Endometrium (tissue), 2 donors: Measurements from ENCODE around the gene YPEL4.
"Not testable (repeated sequence)": the region's sequence is repeated elsewhere in the genome, so short reads cannot be mapped to it uniquely, and the experiment has no call there.

Source experiments
- FAIRE-seq: peaks from 2 replicates; lab custom pipeline; 2012; peaks lifted over from hg19 to GRCh38; lab: Jason Lieb, UNC
- donor health status: control.
- donor health status: control.

Gene YPEL4, protein sequence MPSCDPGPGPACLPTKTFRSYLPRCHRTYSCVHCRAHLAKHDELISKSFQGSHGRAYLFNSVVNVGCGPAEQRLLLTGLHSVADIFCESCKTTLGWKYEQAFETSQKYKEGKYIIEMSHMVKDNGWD

DNA sequence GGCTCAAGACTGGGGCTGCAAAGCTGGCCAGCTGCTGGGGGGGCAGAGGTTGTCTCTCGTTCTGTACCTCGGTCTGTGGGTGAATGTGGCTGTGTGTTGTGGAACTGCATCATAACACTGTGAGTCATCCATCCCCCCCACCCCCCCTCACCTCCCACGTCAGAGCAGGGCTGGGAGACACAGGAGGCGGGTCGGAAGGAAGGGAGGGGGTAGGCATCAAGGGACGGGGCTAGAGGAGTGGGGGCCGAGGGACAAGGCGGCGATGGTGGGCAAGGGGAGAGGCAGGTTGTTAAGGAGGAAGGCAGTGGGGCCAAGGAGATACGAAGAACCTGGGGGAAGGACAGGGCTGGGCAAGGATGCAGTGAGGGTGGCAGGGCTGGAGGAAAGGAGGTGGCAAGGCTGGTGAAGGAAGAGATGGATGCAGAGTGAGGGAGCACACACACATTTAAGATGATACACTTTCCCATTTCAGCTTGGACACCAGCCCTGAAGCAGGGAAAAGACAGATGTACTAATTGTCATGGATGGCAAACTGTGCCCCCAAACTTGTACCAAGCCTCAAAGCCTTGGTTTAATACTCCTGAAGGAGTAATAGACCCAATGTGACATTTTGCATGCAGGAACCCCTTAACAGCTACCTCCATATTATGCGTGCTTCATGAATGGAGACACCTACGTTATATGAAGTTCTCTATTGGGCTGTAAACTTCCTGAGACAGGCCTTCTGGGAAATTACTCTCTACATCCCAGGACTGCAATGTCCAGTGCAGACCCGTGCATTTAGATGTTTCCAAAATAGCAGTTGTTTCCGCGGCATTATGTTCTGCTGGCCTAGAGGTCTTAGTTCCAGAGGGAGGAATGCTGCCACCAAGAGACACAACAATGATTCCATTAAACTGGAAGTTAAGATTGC lies at the start of gene YPEL4:
Gene YPEL4, minus strand, starts transcription at position 87 of the 913 bp plus-strand sequence. CDS start 2,805 bp downstream, outside the sequence.
- FAIRE-seq: no peak

DNA sequence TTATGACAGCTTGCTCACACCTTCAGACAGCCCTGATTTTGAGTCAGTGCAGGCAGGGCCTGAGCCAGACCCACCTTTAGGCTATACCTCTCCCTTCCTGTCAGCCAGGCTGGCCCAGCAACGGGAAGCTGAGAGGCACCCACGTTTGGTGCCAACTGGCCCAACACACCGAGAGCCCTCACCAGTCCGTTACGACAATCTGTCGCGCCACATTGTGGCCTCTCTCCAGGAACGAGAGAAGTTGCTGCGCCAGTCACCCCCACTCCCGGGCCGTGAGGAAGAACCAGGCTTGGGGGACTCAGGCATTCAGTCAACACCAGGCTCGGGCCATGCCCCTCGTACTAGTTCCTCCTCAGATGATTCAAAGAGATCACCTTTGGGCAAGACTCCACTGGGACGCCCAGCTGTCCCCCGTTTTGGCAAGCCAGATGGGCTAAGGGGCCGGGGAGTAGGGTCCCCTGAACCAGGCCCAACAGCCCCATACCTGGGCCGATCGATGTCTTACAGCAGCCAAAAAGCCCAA lies 49.2 kb upstream of the YPEL4 start:
- no peak for FAIRE-seq

DNA sequence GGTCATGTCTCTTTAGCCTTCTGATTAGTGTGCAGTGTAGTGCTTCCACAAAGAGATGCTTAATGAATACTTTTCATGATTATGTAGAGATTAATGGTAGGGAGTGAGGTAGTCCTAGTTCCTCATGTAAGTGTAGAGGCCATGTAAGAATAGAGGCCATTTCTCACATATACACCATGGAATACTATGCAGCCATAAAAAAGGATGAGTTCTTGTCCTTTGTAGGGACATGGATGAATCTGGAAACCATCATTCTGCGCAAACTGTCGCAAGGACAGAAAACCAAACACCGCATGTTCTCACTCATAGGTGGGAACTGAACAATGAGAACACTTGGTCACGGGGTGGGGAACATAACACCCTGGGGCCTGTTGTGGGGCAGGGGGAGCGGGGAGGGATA lies 40.8 kb upstream of the YPEL4 start:
- FAIRE-seq: not testable (repeated sequence)

DNA sequence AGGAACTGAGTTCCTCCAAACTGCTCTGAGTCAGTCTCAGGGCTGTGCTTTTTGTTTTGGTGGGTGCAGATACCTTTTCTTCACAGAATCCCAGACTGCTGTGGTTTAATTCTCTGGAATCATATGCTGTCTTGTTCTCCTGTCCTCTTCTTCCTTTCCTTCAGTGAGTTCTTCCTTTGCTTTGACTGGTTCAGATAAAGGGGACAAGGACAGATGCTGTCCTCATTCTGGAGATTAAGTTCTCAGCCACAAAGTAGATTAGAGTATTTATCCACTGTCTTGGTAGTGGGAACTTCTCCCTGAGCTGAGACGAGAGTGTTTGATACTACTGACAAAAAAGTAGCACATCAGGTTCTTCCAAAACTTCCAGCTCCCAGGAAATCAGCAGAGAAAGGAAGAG lies 31.5 kb upstream of the YPEL4 start:
- FAIRE-seq: no peak

DNA sequence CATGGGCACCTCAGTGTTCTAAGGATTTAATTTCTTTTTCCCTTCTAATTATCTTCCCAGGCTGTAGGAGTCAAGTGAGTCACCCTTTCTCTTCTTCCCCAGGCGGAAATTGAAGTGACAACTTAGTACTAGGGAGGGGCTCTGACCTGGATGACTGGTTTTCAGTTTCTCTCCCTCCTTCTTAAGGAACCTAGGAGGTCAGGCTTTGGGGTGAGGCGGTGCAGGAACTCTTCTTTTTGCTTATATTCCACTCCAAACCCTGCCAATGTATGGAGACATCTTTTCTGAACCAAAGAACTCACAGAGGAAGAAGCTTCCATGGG lies 30.8 kb upstream of the YPEL4 start:
- FAIRE-seq: no peak

DNA sequence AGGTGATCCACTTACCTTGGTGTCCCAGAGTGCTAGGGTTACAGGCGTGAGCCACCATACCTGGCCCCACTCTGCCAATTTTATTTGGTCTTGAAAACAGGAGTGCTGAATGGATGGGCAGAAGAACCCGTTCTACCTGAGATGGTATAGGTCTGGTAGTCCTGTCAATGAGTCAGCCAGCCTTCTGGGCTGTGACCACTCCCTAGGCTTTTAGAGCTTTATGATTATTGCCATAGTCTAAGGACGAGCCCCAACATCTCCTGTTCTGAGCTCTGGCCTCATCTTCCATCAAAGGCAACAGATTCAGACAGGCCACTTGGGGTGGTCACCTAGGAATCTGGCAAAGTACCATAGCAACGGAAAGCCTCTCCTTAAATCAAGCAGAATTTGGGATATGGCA lies 29.7 kb upstream of the YPEL4 start:
- FAIRE-seq: no peak

DNA sequence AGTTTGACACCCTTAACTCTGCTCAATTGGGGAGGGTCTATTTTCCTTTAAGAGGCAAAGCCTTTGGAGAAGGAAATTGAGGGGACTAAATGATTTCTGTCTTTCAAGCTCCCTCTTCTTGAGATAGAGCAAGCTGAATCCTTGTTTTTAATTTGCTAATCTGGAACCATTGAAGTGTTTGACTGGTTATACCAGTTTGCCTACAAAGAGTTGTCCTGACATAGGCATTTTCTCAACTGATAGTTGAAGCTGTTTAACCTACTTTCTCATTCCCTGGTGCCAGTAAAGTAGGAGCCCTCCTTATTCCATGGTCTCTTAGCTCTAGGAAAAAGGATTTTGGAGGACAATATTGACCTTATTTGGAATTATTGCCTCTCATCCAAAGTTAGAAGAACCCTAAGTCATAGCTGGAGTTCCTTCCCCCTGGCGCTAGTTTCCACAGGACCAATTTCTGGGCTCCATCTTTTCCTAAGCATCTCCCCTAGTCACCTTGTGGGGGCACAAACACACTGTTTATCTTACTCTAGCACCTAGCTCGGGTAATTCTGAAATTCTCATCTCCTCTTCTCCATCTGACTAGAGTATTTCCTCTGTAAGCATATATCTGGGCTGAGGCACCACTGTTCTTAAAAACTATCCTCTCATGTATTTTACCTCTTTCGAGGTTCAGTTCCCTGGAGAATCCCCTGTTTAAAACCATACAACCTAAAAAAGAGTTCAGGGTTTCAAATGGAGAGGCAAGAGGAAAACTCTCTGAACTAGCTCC lies 25.6 kb upstream of the YPEL4 start:
- FAIRE-seq: no peak

DNA sequence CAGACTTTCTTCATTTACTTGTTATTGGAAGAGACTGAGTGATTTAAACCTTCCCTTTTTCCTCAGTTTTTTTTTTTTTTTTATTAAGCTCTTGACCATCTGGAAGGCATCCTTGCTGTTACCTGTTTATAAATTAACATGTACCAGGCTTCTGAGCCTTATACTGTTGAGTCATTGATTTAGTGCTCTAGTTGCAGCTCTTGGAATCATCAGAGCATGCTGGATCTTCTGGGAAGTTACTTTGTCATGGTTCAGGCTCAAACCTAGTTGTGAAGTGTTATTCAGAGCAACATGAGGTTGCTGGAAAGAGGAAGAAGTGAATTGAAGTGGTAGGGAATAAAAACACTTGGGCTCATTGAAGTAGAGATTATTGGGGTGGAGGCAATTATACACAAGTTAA lies 24.5 kb upstream of the YPEL4 start:
- no peak for FAIRE-seq

DNA sequence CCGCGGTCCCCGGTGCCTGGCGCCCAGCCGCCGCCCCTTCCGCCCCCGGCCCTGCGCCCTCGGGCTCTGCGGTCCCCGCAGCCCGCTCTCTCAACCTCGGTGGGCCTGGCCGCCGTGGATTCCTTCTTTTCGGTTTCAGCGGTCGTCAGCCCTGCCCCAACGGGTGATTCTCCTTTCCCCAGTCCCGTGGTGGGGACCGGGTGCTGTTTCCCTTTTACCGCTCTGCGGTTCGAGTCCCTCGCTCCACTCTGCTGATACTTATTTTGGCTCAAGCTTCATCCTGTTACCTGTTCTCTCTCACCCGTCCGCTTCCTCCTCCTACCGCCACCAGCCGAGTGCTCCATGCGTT lies 18.7 kb upstream of the YPEL4 start:
- no peak for FAIRE-seq

DNA sequence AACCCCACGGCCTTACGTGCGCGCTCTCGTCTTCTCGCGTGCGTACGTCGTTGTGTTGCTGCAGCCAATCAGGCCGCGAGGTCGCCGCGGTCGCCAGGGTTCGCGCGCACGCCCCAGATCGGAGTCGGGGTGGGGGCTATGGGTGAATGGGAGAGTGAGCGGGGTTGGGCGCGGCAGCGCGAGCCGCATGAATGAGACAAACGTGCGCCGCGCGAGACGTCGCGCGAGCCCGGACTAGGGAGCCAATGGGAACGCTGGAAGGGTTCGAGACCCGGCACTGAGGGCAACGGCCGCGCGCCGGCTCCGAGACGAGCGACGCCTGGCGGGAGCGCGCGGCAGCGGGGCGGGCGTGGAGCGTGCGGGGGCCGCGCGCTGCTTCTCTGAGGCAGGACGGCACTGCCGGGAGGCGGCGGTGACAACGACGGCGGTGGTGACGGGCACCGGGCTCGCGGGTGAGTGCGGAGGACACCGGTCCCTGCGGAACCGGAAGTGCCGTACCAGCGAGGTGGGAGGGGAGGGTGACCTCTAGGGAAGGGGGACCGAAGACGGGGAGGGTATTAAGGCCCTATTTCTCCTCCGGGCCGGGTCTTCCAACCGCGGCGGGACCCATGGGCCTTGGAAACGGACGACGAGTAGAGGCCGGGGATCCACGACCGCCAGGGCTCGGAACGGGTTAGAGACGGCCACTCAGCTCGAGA lies 18.2 kb upstream of the YPEL4 start, which contains the start of gene ZDHHC5:
Gene ZDHHC5, plus strand, starts transcription at position 379 of the 698 bp plus-strand sequence. CDS start 4,977 bp downstream, outside the sequence.
- no peak for FAIRE-seq

DNA sequence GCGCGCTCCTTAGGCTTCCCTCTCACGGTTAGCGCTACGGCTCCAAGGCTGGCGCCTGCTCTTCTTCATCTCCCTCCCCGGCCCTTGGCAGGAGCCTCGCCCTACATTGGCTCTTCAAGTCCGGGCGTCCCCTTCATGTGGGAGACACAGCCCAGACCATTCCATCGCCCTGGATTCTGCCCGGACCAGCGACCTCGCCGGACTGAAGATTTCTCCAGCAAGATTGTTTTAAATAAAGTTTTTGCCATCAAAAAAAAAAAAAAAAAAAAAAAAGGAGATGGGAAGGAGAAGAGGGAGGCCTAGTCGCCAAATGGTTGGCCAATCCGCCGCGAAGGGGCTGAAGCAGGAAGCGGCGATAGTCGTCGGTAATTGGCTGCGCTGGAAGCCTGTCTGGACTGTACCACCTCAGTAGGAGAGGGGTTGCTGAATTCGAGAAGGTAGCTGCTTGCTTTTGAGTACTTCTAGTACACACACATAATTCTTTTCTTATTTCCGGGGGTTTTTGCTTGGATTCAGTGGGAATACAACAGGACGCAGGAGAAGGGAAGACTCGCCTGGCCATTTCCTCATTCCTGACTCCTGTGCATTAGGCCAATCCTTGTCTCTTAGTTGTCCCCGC lies 17.5 kb upstream of the YPEL4 start:
- peak; percentile 95 for FAIRE-seq

DNA sequence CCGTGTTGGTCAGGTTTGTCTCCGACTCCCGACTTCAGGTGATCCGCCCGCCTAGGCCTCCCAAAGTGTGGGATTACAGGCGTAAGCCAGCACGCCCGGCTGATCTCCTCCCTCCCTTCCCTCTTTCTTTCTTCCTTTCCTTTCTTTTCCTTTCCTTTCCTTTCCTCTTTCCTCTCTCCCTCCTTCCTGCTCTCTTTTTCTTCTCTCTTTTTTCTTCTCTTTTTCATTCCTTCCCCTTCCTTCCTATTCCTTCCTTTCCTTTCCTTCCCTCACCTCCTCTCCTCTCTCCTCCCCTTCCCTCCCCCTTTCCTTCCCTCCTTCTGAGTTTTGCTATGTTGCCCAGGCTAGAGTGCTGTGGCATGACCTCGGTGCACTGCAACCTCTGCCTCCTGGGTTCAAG lies 14.3 kb upstream of the YPEL4 start:
- FAIRE-seq: no peak

DNA sequence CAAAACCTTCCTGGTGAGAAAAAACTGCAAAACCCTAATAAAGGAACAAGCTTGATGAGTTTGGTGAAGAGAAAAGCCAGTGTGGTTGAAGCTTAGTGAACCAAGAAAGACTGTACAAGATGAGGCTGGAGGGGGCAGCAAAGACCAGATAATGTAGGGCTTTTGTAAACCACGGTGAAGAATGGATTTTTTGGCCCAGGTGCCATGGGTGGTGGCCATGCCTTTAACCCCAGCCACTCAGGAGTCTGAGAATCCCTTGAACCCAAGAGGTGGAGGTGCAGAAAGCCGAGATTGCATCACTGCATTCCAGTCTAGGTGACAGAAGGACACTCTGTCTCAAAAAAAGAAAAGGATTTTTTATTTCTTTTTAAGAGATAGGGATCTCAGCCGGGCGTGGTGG lies 13.2 kb upstream of the YPEL4 start:
- FAIRE-seq: no peak

DNA sequence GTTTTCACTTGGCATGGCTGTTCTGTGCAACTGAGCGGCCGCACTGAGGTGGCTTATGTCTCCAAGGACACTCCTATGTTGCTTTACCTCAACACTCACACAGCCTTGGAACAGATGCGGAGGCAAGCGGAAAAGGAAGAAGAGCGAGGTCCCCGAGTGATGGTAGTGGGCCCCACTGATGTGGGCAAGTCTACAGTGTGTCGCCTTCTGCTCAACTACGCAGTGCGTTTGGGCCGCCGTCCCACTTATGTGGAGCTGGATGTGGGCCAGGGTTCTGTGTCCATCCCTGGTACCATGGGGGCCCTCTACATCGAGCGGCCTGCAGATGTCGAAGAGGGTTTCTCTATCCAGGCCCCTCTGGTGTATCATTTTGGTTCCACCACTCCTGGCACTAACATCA lies 10.0 kb upstream of the YPEL4 start:
- FAIRE-seq: no peak

DNA sequence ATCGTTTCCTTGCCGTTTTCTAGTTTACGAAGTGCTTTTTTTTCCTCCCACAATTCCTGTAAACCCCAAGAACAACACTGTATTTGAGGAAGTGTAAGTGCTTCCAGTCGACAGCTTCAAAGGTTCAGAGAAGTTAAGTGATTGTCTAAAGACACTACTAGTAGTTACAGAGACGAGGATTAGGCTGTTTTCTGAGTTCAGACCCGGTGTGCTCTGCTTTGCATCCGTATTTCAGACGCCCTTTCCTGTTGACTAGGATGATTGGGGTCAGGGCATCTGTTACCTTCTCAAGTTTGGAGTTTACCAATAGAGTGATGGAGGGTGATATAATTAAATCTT lies 8.3 kb upstream of the YPEL4 start:
- no peak for FAIRE-seq

DNA sequence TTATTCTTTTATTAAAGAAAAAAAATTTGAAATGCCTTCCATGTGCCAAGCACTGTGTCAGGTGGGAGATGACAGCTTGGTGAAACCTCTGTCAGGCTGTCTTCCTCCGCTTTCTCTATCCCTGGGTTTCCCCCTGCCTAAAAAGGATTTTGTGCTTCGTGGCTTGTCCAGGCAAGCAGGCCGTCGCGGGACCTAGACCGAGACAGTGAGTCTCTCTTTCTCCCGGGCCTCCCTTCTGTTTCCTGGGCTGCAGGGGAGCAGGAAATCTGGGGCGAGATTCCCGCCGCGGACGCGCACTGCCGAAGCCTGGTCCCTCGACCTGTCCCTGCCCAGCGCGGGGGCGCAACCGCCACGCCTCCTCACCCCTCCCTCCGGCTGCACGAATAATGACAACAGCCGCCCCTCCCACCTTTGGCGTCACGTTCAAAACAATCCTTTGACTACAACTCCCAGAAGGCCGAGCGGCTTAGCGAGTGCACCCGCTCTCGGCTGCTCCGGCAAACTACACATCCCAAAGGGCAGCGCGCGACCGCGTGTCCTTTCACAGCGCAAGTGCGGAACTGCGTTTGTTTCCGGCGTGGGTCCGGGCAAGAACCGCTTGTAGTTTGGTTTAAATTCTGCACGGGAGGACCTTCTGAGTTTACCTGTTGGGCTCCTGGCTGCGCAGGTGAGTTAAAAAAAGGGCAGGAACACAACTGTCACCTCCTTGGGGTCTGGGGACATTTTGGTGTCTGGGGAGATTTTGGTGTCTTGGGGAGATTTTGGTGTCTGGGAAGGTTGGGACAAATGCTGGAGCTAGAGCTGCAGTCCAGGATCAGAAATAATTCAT lies 7.7 kb upstream of the YPEL4 start, which contains the start of gene CLP1:
Gene CLP1, plus strand, starts transcription at position 569 of the 829 bp plus-strand sequence. CDS start 1,715 bp downstream, outside the sequence.
- FAIRE-seq: peak; percentile 95

DNA sequence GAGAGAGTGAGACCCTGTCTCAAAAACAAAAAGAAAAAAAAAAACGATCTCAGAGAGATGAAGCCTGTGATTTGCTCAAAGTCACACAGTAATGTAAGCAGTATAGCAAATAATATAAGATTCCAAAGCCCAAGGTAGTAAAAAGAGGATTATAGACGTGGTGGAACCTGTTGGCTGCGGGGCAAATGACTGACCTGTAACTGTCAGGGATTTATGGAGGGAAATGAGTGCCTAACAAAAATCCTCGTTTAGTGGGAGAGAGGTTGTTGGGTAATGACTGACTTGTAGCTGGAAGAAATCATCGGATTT lies 7.1 kb upstream of the YPEL4 start:
- FAIRE-seq: no peak

DNA sequence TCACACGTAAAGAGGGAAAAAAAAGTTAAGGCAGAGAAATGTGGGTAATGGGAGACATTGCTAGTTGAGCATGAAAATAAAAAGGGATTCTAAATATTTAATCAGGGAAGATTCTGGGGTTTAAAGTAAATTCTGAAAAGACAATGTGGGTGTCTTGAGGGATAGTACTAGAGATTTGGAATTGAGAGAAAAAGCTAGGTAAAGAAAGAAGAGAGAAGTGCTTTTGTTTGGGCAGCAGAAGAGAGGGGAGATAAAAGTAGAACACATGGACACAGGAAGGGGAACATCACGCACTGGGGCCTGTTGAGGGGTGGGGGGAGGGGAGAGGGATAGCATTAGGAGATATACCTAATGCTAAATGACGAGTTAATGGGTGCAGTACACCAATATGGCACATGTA lies 3.5 kb upstream of the YPEL4 start:
- FAIRE-seq: no peak

DNA sequence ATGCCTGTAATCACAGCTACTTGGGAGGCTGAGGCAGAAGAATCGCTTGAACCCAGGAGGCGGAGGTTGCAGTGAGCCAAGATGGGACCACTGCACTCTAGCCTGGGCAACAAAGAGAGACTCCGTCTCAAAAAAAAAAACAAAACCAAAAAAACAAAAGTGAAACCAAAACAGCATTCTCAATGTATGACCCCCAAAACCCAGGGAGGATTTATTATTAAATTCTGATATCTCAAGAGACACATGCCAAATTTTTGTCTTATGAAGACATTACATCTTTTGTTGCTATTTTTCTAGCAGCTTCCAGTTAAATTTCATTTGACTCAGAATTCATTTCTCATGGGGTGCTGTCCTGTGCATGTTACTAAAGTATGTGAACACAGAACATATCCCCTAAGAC lies 3.0 kb upstream of the YPEL4 start:
- FAIRE-seq: no peak

DNA sequence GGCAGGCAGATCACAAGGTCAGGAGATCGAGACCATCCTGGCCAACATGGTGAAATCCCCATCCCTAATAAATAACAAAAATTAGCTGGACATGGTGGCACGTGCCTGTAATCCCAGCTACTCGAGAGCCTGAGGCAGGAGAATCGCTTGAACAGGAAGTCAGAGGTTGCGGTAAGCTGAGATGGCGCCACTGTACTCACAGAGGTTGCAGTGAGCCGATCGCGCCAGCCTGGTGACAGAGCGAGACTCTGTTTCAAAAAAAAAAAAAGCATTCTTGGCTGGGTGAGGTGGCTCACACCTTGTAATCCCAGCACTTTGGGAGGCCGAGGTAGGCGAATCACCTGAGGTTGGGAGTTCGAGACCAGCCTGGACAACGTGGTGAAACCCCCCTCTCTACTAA lies 2.5 kb upstream of the YPEL4 start:
- not testable (repeated sequence) for FAIRE-seq

DNA sequence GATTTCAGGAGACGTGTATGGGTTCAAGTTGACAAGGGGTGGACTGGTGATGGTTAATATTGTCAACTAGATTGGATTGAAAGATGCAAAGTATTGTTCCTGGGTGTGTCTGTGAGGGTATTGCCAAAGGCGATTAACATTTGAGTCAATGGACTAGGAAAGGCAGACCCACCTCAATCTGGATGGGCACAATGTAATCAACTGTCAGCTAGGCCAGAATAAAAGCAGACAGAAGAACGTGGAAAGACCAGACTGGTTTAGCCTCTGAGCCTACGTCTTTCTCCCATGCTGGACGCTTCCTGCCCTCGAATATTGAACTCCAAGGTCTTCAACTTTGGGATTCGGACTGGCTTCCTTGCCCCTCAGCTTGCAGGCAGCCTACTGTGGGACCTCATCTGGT lies 1.7 kb upstream of the YPEL4 start:
- no peak for FAIRE-seq
